Measurements from ENCODE around the gene CBLIF.

GRCh38 chr11:59810189-59810910, 34.9 kb downstream of the CBLIF start, which contains the start of gene MRPL16:
- no peak for TF ChIP-seq POLR2A (IDR thresholded peaks at IDR 0.05)
- TF ChIP-seq CTCF (IDR thresholded peaks at IDR 0.05): no peak

Data from testis (tissue), 2 donors.